Activated T-helper 1 cell treated with anti-CD3 and anti-CD28 coated beads, Interleukin-12 subunit alpha, Interleukin-12 subunit beta, Interleukin-2, Interleukin-4 antibody, amounts not matched to agents 30 ng/mL and 10 ng/mL and 1 ng/mL, durations not matched to agents 14 hours and 24 hours and 36 hours (primary cell): ENCODE data around the gene CYP11A1. TPM values are rescaled to one million over a fixed set of nuclear protein-coding genes. Genes with fewer than 3 reads are reported as not detected.
"Not testable (repeated sequence)": the region's sequence is repeated elsewhere in the genome, so short reads cannot be mapped to it uniquely, and the experiment has no call there.

Experiments used
- DNase-seq: peaks from one replicate; pipeline ENCODE4 v3.0.0; 2021; ENCODE audit warnings: low spot score
- H3K27ac Mint-ChIP-seq: one replicate; pipeline ENCODE4 v1.8.0; 2021; ENCODE audit warnings: mild to moderate bottlenecking, mixed read lengths
- H3K27me3 Mint-ChIP-seq: one replicate; pipeline ENCODE4 v1.8.0; 2022; ENCODE audit warnings: mild to moderate bottlenecking, moderate library complexity, mixed read lengths; ENCODE audit not compliant: insufficient read depth
- H3K36me3 Mint-ChIP-seq: one replicate; pipeline ENCODE4 v1.8.0; 2021; ENCODE audit warnings: low read depth, mixed read lengths
- H3K4me1 Mint-ChIP-seq: one replicate; pipeline ENCODE4 v1.8.0; 2021; ENCODE audit warnings: low read depth, mixed read lengths
- H3K4me3 Mint-ChIP-seq: one replicate; pipeline ENCODE4 v1.8.0; 2021; ENCODE audit warnings: mild to moderate bottlenecking, moderate library complexity, mixed read lengths
- H3K9me3 Mint-ChIP-seq: one replicate; pipeline ENCODE4 v1.8.0; 2021; ENCODE audit warnings: mixed read lengths
- intact Hi-C: fragments of 100-400 bp; cut with micrococcal nuclease; formaldehyde crosslinking; loops from one replicate; pipeline ENCODE4 v1.15.1; 2024
- total RNA-seq: library from RNA; stranded (reverse); gene quantifications from 2 replicates; pipeline ENCODE4 v1.2.3, GENCODE V29; 2022

CYP11A1 gene
- total RNA-seq, 1 donor from 2014 or later = not detected

GRCh38 chr15:74390049-74390646 lies 22.7 kb upstream of the CYP11A1 start:
- DNase-seq, H3K36me3 Mint-ChIP-seq, intact Hi-C loops, H3K27me3 Mint-ChIP-seq, H3K9me3 Mint-ChIP-seq: not testable (repeated sequence)
- H3K4me1 Mint-ChIP-seq = peaks cover 68% of the 10 kb centered on the region
- peak overlapping the region; percentile 46 for H3K4me3 Mint-ChIP-seq
- H3K27ac Mint-ChIP-seq = peak overlapping the region; percentile 79

- intact Hi-C loops = no loop called here
- H3K4me1 Mint-ChIP-seq = peaks cover 68% of the 10 kb centered on the region
- H3K9me3 Mint-ChIP-seq = no peaks in the 10 kb centered on the region
- H3K4me3 Mint-ChIP-seq = no peak overlapping the region
- DNase-seq = no peak
- H3K27ac Mint-ChIP-seq = peak overlapping the region; percentile 55
- H3K27me3 Mint-ChIP-seq = no peaks in the 10 kb centered on the region
- H3K36me3 Mint-ChIP-seq = peaks cover 7% of the 10 kb centered on the region
These were observed 22.0 kb upstream of the CYP11A1 start for GRCh38 chr15:74389241-74390048.

- H3K9me3 Mint-ChIP-seq = no peaks in the 10 kb centered on the region
- no peak overlapping the region for H3K4me3 Mint-ChIP-seq
- H3K36me3 Mint-ChIP-seq = peaks cover 5% of the 10 kb centered on the region
- H3K27ac Mint-ChIP-seq = peak overlapping the region; percentile 40
- peaks cover 68% of the 10 kb centered on the region for H3K4me1 Mint-ChIP-seq
- no peak for DNase-seq
- intact Hi-C loops = no loop called here
- H3K27me3 Mint-ChIP-seq = no peaks in the 10 kb centered on the region
These were observed 21.0 kb upstream of the CYP11A1 start for GRCh38 chr15:74388363-74388951.

- no peak for DNase-seq
- Mint-ChIP-seq H3K4me3 (no peak overlapping the region), H3K9me3 (no peaks in the 10 kb centered on the region), H3K27me3 (no peaks in the 10 kb centered on the region), H3K27ac (peak overlapping the region; percentile 40), H3K36me3 (peaks cover 5% of the 10 kb centered on the region), H3K4me1 (peaks cover 68% of the 10 kb centered on the region)
- intact Hi-C loops = no loop called here
These were observed 20.3 kb upstream of the CYP11A1 start for GRCh38 chr15:74387621-74388362.

GRCh38 chr15:74387141-74387541 lies 19.7 kb upstream of the CYP11A1 start:
- no peak for DNase-seq
- no peak overlapping the region for H3K4me3 Mint-ChIP-seq
- intact Hi-C loops = no loop called here

DNA sequence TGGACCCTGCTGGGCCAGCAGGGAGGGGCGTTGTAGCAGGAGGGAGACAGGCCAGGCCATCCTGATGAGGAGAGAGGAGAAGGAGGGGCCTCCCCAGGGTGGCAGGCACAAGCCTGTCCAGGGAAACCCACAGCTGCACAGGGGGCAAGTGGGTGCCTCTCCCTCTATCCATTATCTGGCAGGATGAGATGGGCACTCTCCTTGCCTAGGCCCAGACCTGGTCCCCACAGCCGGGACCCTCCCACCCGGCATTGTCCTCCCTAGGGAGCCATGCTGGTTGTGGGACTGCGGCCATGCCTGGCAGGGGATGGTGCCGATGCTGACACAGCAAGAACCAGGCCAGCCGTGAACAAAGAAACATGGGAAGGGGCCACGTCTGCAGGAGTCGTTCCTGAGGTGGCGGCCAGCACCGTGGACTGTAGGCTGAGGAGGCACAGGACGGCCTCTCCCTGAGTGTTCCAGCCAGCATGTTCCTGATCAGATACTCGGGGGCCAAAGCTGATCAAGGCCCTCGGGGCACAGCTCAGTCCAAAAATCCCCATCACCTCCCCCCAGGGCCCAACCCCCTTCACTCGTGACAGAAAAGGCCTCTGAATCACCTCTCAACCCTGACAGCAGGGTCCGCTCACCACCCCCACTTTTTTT lies 19.2 kb upstream of the CYP11A1 start:
- Mint-ChIP-seq H3K4me3 (no peak overlapping the region), H3K4me1 (peaks cover 66% of the 10 kb centered on the region), H3K27me3 (no peaks in the 10 kb centered on the region), H3K36me3 (peaks cover 5% of the 10 kb centered on the region), H3K27ac (peak overlapping the region; percentile 79), H3K9me3 (no peaks in the 10 kb centered on the region)
- no peak for DNase-seq
- intact Hi-C loops = no loop called here

More at GRCh38 chr15:74387141-74387541, 19.7 kb upstream of the CYP11A1 start:
- Mint-ChIP-seq H3K27me3 (no peaks in the 10 kb centered on the region), H3K9me3 (no peaks in the 10 kb centered on the region), H3K4me1 (peaks cover 68% of the 10 kb centered on the region), H3K36me3 (peaks cover 5% of the 10 kb centered on the region), H3K27ac (no peak overlapping the region)

- Mint-ChIP-seq H3K27me3 (no peaks in the 10 kb centered on the region), H3K4me3 (no peak overlapping the region), H3K27ac (peak overlapping the region; percentile 97), H3K36me3 (peaks cover 3% of the 10 kb centered on the region), H3K9me3 (no peaks in the 10 kb centered on the region), H3K4me1 (peaks cover 66% of the 10 kb centered on the region)
- no peak for DNase-seq
- intact Hi-C loops = loop anchor here (1.0 kb wide), 1 partner anchor 11 kb away; no protein-coding TSS in a partner anchor
These were observed 18.3 kb upstream of the CYP11A1 start for GRCh38 chr15:74385733-74386132.

- Mint-ChIP-seq H3K36me3 (no peaks in the 10 kb centered on the region), H3K27ac (peak overlapping the region; percentile 97), H3K9me3 (no peaks in the 10 kb centered on the region), H3K4me3 (peak overlapping the region; percentile 4), H3K4me1 (peaks cover 65% of the 10 kb centered on the region), H3K27me3 (no peaks in the 10 kb centered on the region)
- DNase-seq = peak; percentile 47
- intact Hi-C loops = loop anchor here (1.0 kb wide), 1 partner anchor 11 kb away; no protein-coding TSS in a partner anchor
These were observed 17.6 kb upstream of the CYP11A1 start for GRCh38 chr15:74384881-74385643.

DNA sequence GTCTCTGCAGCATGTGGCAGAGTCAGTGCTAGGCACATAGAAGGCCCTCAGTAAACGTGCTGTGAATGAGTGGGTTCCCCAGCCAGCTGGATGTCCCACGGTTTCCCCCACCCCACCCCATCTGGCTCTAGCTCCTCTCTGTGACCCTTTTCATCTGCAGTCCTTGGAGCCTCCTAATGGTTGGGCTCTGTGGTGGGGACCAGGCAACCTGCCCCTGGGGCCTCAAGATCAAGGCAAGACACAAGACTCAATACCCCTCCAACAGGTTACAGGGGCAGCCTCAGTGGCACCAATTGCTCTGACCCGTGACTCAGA lies 17.1 kb upstream of the CYP11A1 start:
- no peaks in the 10 kb centered on the region for H3K27me3 Mint-ChIP-seq
- peaks cover 63% of the 10 kb centered on the region for H3K4me1 Mint-ChIP-seq
- peak overlapping the region; percentile 97 for H3K27ac Mint-ChIP-seq
- peak overlapping the region; percentile 53 for H3K4me3 Mint-ChIP-seq
- intact Hi-C loops = no loop called here
- no peak for DNase-seq
- H3K36me3 Mint-ChIP-seq = no peaks in the 10 kb centered on the region
- no peaks in the 10 kb centered on the region for H3K9me3 Mint-ChIP-seq

GRCh38 chr15:74383695-74384565 lies 16.5 kb upstream of the CYP11A1 start:
- Mint-ChIP-seq H3K36me3 (no peaks in the 10 kb centered on the region), H3K4me3 (peak overlapping the region; percentile 53), H3K27me3 (no peaks in the 10 kb centered on the region), H3K27ac (peak overlapping the region; percentile 97), H3K4me1 (peaks cover 63% of the 10 kb centered on the region), H3K9me3 (no peaks in the 10 kb centered on the region)
- intact Hi-C loops = loop anchor here (1.0 to 2.0 kb wide), 2 partner anchors 19 to 105 kb away; no protein-coding TSS in a partner anchor
- peak; percentile 54 for DNase-seq

GRCh38 chr15:74383286-74383685 lies 15.8 kb upstream of the CYP11A1 start:
- Mint-ChIP-seq H3K9me3 (no peaks in the 10 kb centered on the region), H3K27ac (peak overlapping the region; percentile 97), H3K36me3 (no peaks in the 10 kb centered on the region), H3K27me3 (no peaks in the 10 kb centered on the region), H3K4me1 (peaks cover 67% of the 10 kb centered on the region), H3K4me3 (peak overlapping the region; percentile 53)
- intact Hi-C loops = loop anchor here (1.0 to 2.0 kb wide), 2 partner anchors 20 to 106 kb away; no protein-coding TSS in a partner anchor
- DNase-seq = no peak
